HG03575 (cell line): ENCODE results near the gene TUBA8.

Source experiments
- ATAC-seq: cut with Tn5 transposase; IDR thresholded peaks from one replicate; pipeline ENCODE4 v1.9.1; 2021; ENCODE audit not compliant: unreplicated experiment, insufficient number of reproducible peaks, low FRiP score; ENCODE audit errors: extremely low read depth

TUBA8 gene

GRCh38 chr22:18075720-18076497 lies 34.7 kb upstream of the TUBA8 start:
- ATAC-seq = no peak

DNA sequence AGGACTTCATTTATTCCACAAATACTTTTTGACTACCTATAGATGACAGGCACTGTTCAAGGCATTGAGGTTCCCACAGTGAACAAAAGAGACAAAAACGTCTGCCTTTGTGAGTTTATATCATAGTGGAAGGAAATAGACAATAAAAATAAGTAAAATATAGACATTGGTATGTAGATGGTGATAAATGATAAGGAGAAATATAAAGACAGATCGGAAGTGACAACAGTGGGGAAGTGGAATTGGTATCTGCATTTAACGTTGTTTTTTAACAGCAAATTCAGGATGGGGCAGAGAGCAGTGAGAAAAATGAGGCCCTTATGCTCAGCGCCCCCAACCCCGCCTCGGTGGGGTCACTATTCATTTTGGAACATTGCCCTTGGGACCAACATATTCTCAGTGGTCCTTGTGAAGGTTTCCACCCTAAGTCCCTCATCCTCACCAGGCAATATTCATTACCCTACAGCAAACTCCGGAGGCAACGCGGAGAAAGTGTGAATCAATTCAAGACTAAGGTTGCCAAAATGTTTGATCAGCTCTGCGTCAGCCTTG lies 33.4 kb upstream of the TUBA8 start:
- no peak for ATAC-seq

GRCh38 chr22:18077639-18078328 lies 32.8 kb upstream of the TUBA8 start, which contains the start of gene PEX26:
Gene PEX26, plus strand, starts transcription at chr22:18077990. Its CDS starts 387 bp downstream, at chr22:18078377.
- no peak for ATAC-seq

- ATAC-seq = no peak
Observed at GRCh38 chr22:18078329-18079041, 32.1 kb upstream of the TUBA8 start.

- no peak for ATAC-seq
Observed at GRCh38 chr22:18079706-18080233, 30.8 kb upstream of the TUBA8 start.

GRCh38 chr22:18081416-18081815 lies 29.2 kb upstream of the TUBA8 start:
- no peak for ATAC-seq

DNA sequence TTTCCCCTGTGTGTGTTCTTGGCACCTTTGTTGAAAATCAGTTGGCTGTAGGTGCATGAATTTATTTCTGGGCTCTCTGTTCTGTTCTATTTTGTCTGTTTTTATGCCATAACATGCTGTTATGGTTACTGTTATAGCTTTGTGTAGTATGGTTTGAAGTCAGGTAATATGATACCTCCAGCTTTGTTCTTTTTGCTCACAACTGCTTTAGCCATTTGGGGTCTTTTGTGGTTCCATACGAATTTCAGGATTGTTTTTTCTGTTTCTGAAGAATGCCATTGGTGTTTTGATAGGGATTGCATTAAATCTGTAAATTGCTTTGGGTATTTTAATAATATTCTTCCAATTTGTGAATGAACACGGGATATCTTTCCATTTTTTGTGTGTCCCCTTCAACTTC lies 28.1 kb upstream of the TUBA8 start:
- no peak for ATAC-seq

GRCh38 chr22:18083406-18083805 lies 27.2 kb upstream of the TUBA8 start:
- no peak for ATAC-seq

- no peak for ATAC-seq
Observed at GRCh38 chr22:18085188-18085587, 25.4 kb upstream of the TUBA8 start.

GRCh38 chr22:18087350-18087855 lies 23.2 kb upstream of the TUBA8 start:
- no peak for ATAC-seq

DNA sequence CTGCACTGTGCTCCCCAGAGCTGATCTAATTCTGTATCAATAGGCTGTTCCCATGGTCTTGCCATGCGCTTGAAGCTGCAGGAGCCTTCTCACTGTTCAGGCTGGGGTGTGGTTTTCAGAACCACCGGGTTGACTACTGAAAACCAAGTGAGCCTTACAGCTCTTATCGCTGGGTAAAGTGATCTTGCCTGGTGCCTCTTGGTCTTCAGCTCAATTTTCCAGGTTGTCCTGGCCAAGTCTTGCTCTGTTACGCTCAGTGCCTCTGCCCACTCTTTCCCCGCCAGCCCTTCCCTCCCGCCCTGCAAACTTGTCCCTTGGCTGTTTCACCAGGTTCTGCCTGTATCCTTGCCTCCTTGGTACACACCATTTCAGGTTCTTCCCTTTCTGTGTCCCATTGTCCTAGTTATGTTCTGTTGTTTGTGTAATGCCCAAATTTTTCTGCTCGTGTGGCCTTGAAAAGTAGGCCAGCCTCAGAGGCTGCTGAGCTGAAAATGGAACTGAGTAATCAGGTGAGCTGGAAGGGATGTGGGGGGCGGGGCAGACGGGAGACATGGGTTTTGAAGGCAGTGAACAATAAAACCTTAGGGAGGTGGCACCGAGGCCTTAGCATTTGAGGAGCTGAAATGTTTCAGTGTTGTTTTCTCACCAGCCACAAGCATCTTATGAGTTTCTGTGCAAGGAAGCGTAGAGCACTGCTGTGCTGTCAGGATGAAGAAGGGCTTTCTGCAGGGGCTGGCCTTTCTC lies 21.6 kb upstream of the TUBA8 start:
- ATAC-seq = no peak

DNA sequence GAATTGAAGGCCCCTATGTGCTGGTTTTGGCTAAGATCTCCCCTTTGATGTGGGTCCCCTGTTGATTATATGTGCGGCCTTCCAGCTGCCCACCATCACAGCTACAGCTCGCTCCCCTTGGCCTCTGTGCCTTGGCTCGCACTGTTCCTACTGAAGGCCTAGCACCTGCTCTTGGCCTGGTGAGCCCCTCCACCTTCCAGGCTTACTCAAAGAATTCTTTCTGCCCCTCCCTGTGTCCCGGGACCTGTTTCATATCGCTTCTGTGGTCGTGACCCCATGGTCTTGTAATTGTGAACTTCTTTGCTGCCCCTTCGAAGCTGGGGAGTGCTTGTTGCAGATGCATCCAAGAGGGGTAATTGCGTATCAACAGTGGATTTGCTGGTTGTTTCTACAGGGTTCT lies 20.3 kb upstream of the TUBA8 start:
- ATAC-seq = no peak

GRCh38 chr22:18091478-18091877 lies 19.1 kb upstream of the TUBA8 start:
- ATAC-seq = no peak

DNA sequence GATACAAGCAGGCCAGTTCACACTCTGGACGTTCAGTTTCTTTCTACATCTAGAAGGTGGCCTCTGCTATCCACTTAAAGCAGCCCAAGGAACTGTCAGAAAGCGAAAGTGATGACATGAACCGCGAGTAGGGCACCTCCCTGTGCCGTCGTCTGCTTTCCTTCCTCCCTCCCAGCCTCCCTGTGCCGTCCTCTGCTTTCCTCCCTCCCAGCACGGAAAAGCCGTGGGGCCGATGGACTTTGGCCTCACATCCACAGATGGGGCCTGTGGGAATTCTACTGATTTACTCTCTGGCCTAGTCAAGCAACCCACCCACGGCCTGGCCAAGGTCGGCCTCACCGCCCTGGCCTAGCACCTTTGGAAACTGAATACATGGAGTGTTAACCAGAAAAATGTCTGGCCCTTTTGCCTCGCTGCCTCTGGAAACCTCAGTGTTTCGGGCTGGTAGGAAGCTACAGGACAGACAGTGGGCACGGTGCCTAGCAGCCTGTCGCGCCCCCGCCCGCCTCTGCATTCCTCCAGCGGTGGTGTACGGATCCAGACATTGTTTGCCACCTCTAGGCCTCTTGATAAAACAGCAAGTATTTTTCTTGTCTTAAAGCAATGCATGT lies 18.6 kb upstream of the TUBA8 start:
- no peak for ATAC-seq

GRCh38 chr22:18093661-18094060 lies 16.9 kb upstream of the TUBA8 start:
- ATAC-seq = no peak

- ATAC-seq = no peak
Observed at GRCh38 chr22:18095101-18095805, 15.4 kb upstream of the TUBA8 start.

- no peak for ATAC-seq
Observed at GRCh38 chr22:18096823-18097222, 13.8 kb upstream of the TUBA8 start.

DNA sequence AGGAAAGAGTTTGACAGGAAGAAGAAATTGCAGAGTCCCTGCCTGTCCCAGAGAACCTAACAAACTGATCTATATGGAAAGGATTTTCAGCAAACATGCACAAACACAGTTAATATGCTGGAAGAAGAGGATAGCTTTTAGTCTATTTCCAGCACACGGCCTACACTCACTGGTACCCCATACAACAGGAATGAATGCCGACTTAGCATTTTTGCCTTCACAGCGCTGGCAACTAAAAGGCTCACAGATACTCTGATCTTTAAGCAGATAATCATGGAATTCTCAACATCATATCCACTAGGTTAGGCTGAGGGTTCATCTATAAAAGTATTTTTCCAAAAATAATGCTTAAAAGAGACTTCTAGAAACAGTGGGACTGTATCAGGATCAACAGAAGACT lies 9.8 kb upstream of the TUBA8 start:
- no peak for ATAC-seq
